Activated CD8-positive, alpha-beta T cell treated with anti-CD3 and anti-CD28 coated beads, Interleukin-2, amount 10 ng/mL, durations not matched to agents 7 days and 5 days (primary cell): ENCODE results near the gene GPHN. TPM values are rescaled to one million over a fixed set of nuclear protein-coding genes. Genes with fewer than 3 reads are reported as not detected.

Experiments used
- ATAC-seq: fragments of 150-1000 bp; cut with Tn5 transposase; one replicate; pipeline ENCODE4 v1.10.0; 2021; ENCODE audit warnings: moderate library complexity
- CTCF ChIA-PET: fragments of 350-600 bp; sonication (Branson Sonifier 250); formaldehyde crosslinking; loops from one replicate; lab custom pipeline; 2021; ENCODE audit warnings: antibody characterized with exemption; lab: Charles Lee
- POLR2A ChIA-PET: fragments of 350-600 bp; sonication (Branson Sonifier 250); formaldehyde crosslinking; loops from one replicate; lab custom pipeline; 2021; ENCODE audit warnings: antibody characterized with exemption; lab: Charles Lee
- DNase-seq: peaks from one replicate; pipeline ENCODE4 v3.0.0-alpha.2; 2020
- H3K27ac Mint-ChIP-seq: one replicate; pipeline ENCODE4 v1.8.0; 2021; ENCODE audit warnings: mild to moderate bottlenecking, mixed read lengths
- H3K27me3 Mint-ChIP-seq: one replicate; pipeline ENCODE4 v1.8.0; 2021; ENCODE audit warnings: low read depth, mixed read lengths
- H3K36me3 Mint-ChIP-seq: one replicate; pipeline ENCODE4 v1.8.0; 2021; ENCODE audit warnings: low read depth, mixed read lengths
- H3K4me1 Mint-ChIP-seq: one replicate; pipeline ENCODE4 v1.8.0; 2021; ENCODE audit warnings: low read depth, mixed read lengths
- H3K4me3 Mint-ChIP-seq: one replicate; pipeline ENCODE4 v1.8.0; 2021; ENCODE audit warnings: mild to moderate bottlenecking, mixed read lengths
- H3K9me3 Mint-ChIP-seq: one replicate; pipeline ENCODE4 v1.8.0; 2022; ENCODE audit warnings: mixed read lengths; ENCODE audit not compliant: insufficient read depth
- total RNA-seq, 2 experiments: library from RNA; stranded (reverse); gene quantifications; one replicate each; pipeline ENCODE4 v1.2.3, GENCODE V29; 2021

Gene GPHN
- total RNA-seq, 2 experiments from 2014 or later: 14.4 to 15.9 TPM

- Mint-ChIP-seq H3K27me3 (no peaks in the 10 kb centered on the region), H3K9me3 (no peaks in the 10 kb centered on the region), H3K4me1 (no peaks in the 10 kb centered on the region), H3K4me3 (no peak overlapping the region), H3K36me3 (peaks cover 3% of the 10 kb centered on the region), H3K27ac (no peak overlapping the region)
- ChIA-PET POLR2A (interaction anchor here (0.6 kb wide), 1 partner anchor 646 kb away, joined by 3 read pairs; no protein-coding TSS in a partner anchor), CTCF (no interaction called here)
- DNase-seq: no peak
- ATAC-seq: no peak
These were observed 633.4 kb downstream of the GPHN start for GRCh38 chr14:67141146-67141900.

DNA sequence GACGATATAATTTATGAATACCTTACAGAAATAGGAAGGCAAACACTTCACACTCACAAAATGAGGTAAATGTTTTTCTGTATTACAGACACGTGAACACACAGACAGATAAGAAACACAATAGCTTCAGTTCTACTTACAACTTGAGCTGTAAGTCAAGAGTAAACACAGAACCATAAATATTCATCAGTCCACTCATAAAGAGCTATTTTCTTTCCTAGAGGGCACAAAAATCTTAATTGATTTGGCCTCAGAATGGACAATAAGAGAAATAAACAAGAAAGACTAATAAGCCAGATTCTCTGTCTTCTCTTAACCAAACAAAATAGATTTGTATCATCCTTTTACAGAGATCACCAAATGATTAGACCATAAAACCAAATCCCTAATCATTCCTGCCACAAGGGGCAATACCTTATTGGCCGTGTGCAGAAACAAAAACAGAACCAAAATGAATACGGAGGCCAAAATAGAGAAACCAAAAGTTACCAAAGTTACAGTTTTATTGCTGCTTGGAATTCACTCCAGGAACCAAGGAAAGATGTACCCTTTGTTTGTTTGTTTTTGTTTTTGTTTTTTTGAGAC lies 643.2 kb downstream of the GPHN start:
- Mint-ChIP-seq H3K36me3 (no peaks in the 10 kb centered on the region), H3K4me1 (no peaks in the 10 kb centered on the region), H3K9me3 (no peaks in the 10 kb centered on the region), H3K27ac (no peak overlapping the region), H3K27me3 (no peaks in the 10 kb centered on the region), H3K4me3 (no peak overlapping the region)
- CTCF ChIA-PET: no interaction called here
- DNase-seq: no peak
- POLR2A ChIA-PET: no interaction called here
- no peak for ATAC-seq

DNA sequence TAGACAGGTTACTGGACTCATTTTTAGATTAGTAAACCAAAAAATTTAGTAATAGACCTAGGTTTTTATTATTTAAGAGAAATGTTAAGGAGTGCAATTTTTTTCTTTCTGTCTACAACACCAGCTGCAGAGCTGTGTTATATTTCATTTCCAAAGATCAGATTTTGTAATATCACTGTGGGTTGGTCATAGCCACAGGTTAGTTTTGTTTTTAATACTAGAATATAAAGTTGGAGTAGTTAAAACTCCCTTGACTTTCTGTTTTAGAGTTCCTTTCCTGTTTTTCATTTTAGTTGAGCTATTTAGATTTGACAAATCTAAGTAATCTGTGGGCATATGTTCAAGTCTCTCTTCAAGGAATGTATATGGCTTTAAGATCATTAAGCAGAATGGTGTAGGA lies 650.6 kb downstream of the GPHN start:
- ChIA-PET POLR2A (interaction anchor here (0.5 kb wide), 1 partner anchor 391 kb away, joined by 4 read pairs; no protein-coding TSS in a partner anchor), CTCF (interaction anchor here (1.7 kb wide), 2 partner anchors 127 to 799 kb away, joined by 4 to 7 read pairs; no protein-coding TSS in a partner anchor)
- no peak for DNase-seq
- H3K9me3 Mint-ChIP-seq: no peaks in the 10 kb centered on the region
- ATAC-seq: no peak
- no peaks in the 10 kb centered on the region for H3K27me3 Mint-ChIP-seq
- no peak overlapping the region for H3K4me3 Mint-ChIP-seq
- peaks cover 9% of the 10 kb centered on the region for H3K4me1 Mint-ChIP-seq
- no peaks in the 10 kb centered on the region for H3K36me3 Mint-ChIP-seq
- no peak overlapping the region for H3K27ac Mint-ChIP-seq

- H3K4me3 Mint-ChIP-seq: no peak overlapping the region
- H3K4me1 Mint-ChIP-seq: peaks cover 11% of the 10 kb centered on the region
- DNase-seq (no peak), ATAC-seq (no peak)
- H3K27ac Mint-ChIP-seq: no peak overlapping the region
- CTCF ChIA-PET: interaction anchor here (0.9 kb wide), 1 partner anchor 123 kb away, joined by 3 read pairs; no protein-coding TSS in a partner anchor
- no peaks in the 10 kb centered on the region for H3K9me3 Mint-ChIP-seq
- H3K27me3 Mint-ChIP-seq: no peaks in the 10 kb centered on the region
- no peaks in the 10 kb centered on the region for H3K36me3 Mint-ChIP-seq
- POLR2A ChIA-PET: no interaction called here
These were observed 654.4 kb downstream of the GPHN start for GRCh38 chr14:67162385-67162784.

DNA sequence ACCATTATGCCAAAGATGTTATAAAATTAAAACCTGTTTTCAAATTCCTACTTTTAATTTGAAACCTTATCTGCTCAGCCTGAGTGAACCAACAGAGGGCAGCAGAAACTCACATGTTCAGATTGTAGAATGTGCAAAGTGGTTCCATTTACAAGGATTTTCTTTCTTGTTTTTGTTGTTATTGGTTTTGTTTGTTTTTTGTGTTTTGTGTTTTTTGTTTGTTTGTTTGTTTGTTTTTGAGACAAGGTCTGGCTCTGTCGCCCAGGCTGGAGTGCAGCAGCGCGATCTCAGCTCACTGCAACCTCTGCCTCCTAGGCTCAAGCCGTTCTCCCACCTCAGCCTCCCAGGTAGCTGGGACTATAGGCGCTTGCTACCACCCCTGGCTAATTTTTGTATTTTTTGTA lies 658.5 kb downstream of the GPHN start:
- POLR2A ChIA-PET: no interaction called here
- H3K27ac Mint-ChIP-seq: no peak overlapping the region
- H3K27me3 Mint-ChIP-seq: no peaks in the 10 kb centered on the region
- no peak for ATAC-seq
- peaks cover 6% of the 10 kb centered on the region for H3K4me1 Mint-ChIP-seq
- H3K9me3 Mint-ChIP-seq: no peaks in the 10 kb centered on the region
- no peak overlapping the region for H3K4me3 Mint-ChIP-seq
- CTCF ChIA-PET: interaction anchor here (0.8 to 2.9 kb wide), 12 partner anchors 11 to 542 kb away, joined by 3 to 60 read pairs (median 3); partner anchors contain the start of genes ATP6V1D and EIF2S1
- no peaks in the 10 kb centered on the region for H3K36me3 Mint-ChIP-seq
- peak; percentile 55 for DNase-seq

- DNase-seq (no peak), ATAC-seq (no peak)
- Mint-ChIP-seq H3K4me3 (no peak overlapping the region), H3K27me3 (no peaks in the 10 kb centered on the region), H3K4me1 (peaks cover 6% of the 10 kb centered on the region), H3K9me3 (no peaks in the 10 kb centered on the region), H3K27ac (no peak overlapping the region), H3K36me3 (no peaks in the 10 kb centered on the region)
- POLR2A ChIA-PET: no interaction called here
- CTCF ChIA-PET: interaction anchor here (0.6 to 2.9 kb wide), 5 partner anchors 18 to 238 kb away, joined by 3 to 60 read pairs (median 3); no protein-coding TSS in a partner anchor
These were observed 659.6 kb downstream of the GPHN start for GRCh38 chr14:67167420-67168109.

DNA sequence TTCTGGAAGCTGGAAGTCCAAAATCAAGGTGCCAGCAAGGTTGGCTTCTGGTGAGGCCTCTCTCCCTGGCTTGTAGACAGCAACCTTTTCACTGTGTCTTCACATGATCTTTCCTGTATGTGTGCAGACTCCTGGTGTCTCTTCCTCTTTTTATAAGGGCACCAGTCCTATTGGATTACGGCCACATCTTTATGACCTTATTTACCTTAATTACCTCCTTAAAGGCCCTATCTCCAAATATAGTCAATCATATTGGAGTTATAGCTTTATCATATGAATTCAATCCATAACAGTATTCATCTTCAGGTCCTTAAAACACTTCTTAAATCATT lies 660.1 kb downstream of the GPHN start:
- ChIA-PET POLR2A (no interaction called here), CTCF (interaction anchor here (1.6 kb wide), 1 partner anchor 118 kb away, joined by 8 read pairs; no protein-coding TSS in a partner anchor)
- no peaks in the 10 kb centered on the region for H3K27me3 Mint-ChIP-seq
- peaks cover 2% of the 10 kb centered on the region for H3K36me3 Mint-ChIP-seq
- ATAC-seq (no peak), DNase-seq (no peak)
- peaks cover 6% of the 10 kb centered on the region for H3K4me1 Mint-ChIP-seq
- H3K9me3 Mint-ChIP-seq: no peaks in the 10 kb centered on the region
- no peak overlapping the region for H3K27ac Mint-ChIP-seq
- no peak overlapping the region for H3K4me3 Mint-ChIP-seq

- ChIA-PET CTCF (interaction anchor here (1.0 kb wide), 1 partner anchor 21 kb away, joined by 3 read pairs; no protein-coding TSS in a partner anchor), POLR2A (interaction anchor here (0.6 kb wide), 1 partner anchor 10 kb away, joined by 3 read pairs; no protein-coding TSS in a partner anchor)
- ATAC-seq: no peak
- peaks cover 4% of the 10 kb centered on the region for H3K4me1 Mint-ChIP-seq
- no peaks in the 10 kb centered on the region for H3K27me3 Mint-ChIP-seq
- H3K27ac Mint-ChIP-seq: no peak overlapping the region
- H3K36me3 Mint-ChIP-seq: peaks cover 5% of the 10 kb centered on the region
- peaks cover 7% of the 10 kb centered on the region for H3K9me3 Mint-ChIP-seq
- DNase-seq: no peak
- H3K4me3 Mint-ChIP-seq: no peak overlapping the region
These were observed 662.7 kb downstream of the GPHN start for GRCh38 chr14:67170660-67171059.

DNA sequence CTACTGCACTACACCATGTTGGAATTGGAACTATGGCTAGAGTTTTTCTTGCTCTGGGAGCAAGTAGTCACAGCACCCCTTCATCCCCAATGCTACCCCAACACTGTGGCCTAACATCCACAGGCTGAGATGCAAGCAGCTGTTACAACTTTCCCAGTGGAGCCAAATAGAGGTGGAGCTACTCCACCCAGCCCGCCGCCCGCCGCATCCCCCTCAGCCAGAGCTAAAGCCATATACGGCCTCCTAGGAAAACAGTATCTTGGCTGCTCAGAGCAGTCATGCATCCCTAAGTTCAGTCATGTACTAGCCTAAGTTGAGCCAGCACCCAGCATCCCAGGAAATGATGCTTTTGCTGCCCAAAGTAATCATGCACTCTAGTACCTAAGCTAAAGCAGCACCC lies 664.1 kb downstream of the GPHN start:
- H3K9me3 Mint-ChIP-seq: peaks cover 7% of the 10 kb centered on the region
- H3K27ac Mint-ChIP-seq: no peak overlapping the region
- ATAC-seq: no peak
- no peak overlapping the region for H3K4me3 Mint-ChIP-seq
- no peaks in the 10 kb centered on the region for H3K27me3 Mint-ChIP-seq
- peaks cover 5% of the 10 kb centered on the region for H3K36me3 Mint-ChIP-seq
- ChIA-PET CTCF (interaction anchor here (0.9 to 1.7 kb wide), 2 partner anchors 114 to 812 kb away, joined by 4 to 6 read pairs; no protein-coding TSS in a partner anchor), POLR2A (no interaction called here)
- H3K4me1 Mint-ChIP-seq: peaks cover 4% of the 10 kb centered on the region
- no peak for DNase-seq

GRCh38 chr14:67172520-67172919 lies 664.6 kb downstream of the GPHN start:
- no peak overlapping the region for H3K27ac Mint-ChIP-seq

DNA sequence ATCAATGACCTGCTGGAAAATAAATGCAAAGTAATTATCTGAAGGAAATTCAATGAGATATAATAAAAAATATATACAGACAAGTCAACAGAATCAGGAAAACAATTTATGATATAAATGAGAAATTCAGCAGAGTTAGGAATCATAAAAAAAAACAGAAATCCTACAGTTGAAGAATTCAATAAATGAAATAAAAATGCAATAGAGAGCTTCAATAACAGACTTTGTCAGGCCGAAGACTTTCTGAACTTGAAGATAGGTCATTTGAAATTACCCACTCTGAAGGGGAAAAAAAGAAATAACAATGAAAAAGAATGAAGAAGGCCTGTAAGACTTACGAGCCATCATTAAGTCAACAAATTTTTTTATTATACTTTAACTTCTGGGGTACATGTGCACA lies 665.8 kb downstream of the GPHN start:
- ChIA-PET POLR2A (no interaction called here), CTCF (no interaction called here)
- Mint-ChIP-seq H3K27ac (no peak overlapping the region), H3K9me3 (peaks cover 16% of the 10 kb centered on the region), H3K36me3 (peaks cover 8% of the 10 kb centered on the region), H3K4me1 (peaks cover 4% of the 10 kb centered on the region), H3K27me3 (no peaks in the 10 kb centered on the region), H3K4me3 (no peak overlapping the region)
- no peak for ATAC-seq
- no peak for DNase-seq

More at GRCh38 chr14:67172520-67172919, 664.6 kb downstream of the GPHN start:
- DNase-seq (no peak), ATAC-seq (no peak)
- Mint-ChIP-seq H3K36me3 (peaks cover 6% of the 10 kb centered on the region), H3K27me3 (no peaks in the 10 kb centered on the region), H3K4me3 (no peak overlapping the region), H3K4me1 (peaks cover 4% of the 10 kb centered on the region), H3K9me3 (peaks cover 7% of the 10 kb centered on the region)
- CTCF ChIA-PET: interaction anchor here (0.9 to 1.7 kb wide), 2 partner anchors 113 to 813 kb away, joined by 4 to 6 read pairs; no protein-coding TSS in a partner anchor
- POLR2A ChIA-PET: no interaction called here
